ENCODE data around the gene TMEM248. TPM values are rescaled to one million over a fixed set of nuclear protein-coding genes. Genes with fewer than 3 reads are reported as not detected.

Gene TMEM248
- total and polyA plus RNA-seq, 2 experiments from 2014 or later = 40.2 to 73.7 TPM

DNA sequence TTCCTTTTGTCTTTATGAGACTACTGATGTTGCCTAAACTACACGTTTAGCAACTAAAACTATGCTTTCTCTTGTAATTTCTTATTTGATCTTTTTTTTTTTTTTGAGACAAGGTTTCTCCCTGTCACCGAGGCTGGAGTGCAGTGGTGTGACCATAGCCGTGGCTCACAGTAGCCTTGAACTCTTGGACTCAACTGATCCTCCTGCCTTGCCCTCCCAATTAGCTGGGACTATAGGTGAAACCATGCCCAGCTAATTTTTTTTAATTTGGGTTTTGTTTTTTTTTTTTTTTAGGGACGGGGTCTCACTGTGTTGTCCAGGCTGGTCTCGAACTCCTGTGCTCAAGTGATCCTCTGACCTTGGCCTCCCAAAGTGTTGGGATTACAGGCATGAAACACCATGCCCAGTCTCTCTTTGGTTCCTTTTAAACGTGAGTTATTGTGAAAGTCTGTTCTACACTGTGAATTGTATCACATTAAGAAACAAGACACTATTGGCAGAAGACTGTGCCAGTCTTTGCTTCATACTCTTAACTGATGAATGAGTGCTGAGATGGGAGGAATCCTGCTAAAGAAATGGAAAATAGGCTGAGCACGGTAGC lies 6.4 kb downstream of the TMEM248 start:
- Histone ChIP-seq H2AFZ (no peak overlapping the region), H3F3A (replicated peaks; ENCODE audit: low read depth) (no peaks in the 10 kb centered on the region), H3K4me1 (ENCODE audit: insufficient read depth) (peaks cover under 1% of the 10 kb centered on the region), H3K27ac (ENCODE audit: low read depth) (no peak overlapping the region), H3K9me2 (ENCODE audit: insufficient read depth) (no peaks in the 10 kb centered on the region), H4K20me1 (replicated peaks; ENCODE audit: insufficient read depth) (peaks cover 35% of the 10 kb centered on the region), H3K4me3 (no peak overlapping the region), H3K4me2 (no peak overlapping the region), H3K36me3 (ENCODE audit: insufficient read depth) (no peaks in the 10 kb centered on the region), H3K79me2 (replicated peaks; ENCODE audit: insufficient read depth) (peaks cover 100% of the 10 kb centered on the region), H3K27me3 (ENCODE audit: insufficient read depth) (no peaks in the 10 kb centered on the region)
- H3K27ac Mint-ChIP-seq = no peak overlapping the region
- DNase-seq (ENCODE audit: low spot score) (no peak), ATAC-seq (no peak)
- peaks cover 14% of the 10 kb centered on the region for H3K4me1 Mint-ChIP-seq
- TF ChIP-seq ZNF114 (CRISPR knock-in tag; IDR thresholded peaks at IDR 0.05) (no peak), POLR2AphosphoS5 (IDR thresholded peaks at IDR 0.05; ENCODE audit: low read depth) (no peak), CREB1 (CRISPR knock-in tag; IDR thresholded peaks at IDR 0.05; ENCODE audit: low read depth) (no peak), EZH2phosphoT487 (IDR thresholded peaks at IDR 0.05; ENCODE audit: unreplicated experiment) (no peak), JUNB (IDR thresholded peaks at IDR 0.05; ENCODE audit: unreplicated experiment) (no peak), NANOG (IDR thresholded peaks at IDR 0.05; ENCODE audit: borderline replicate concordance) (no peak), EZH2 (IDR thresholded peaks at IDR 0.05; ENCODE audit: low read depth, unreplicated experiment) (no peak), ZNF331 (CRISPR knock-in tag; IDR thresholded peaks at IDR 0.05; ENCODE audit: low read depth) (no peak), STAT1 (IDR thresholded peaks at IDR 0.05; ENCODE audit: unreplicated experiment) (no peak)
- TF ChIP-seq, protein P1, sequence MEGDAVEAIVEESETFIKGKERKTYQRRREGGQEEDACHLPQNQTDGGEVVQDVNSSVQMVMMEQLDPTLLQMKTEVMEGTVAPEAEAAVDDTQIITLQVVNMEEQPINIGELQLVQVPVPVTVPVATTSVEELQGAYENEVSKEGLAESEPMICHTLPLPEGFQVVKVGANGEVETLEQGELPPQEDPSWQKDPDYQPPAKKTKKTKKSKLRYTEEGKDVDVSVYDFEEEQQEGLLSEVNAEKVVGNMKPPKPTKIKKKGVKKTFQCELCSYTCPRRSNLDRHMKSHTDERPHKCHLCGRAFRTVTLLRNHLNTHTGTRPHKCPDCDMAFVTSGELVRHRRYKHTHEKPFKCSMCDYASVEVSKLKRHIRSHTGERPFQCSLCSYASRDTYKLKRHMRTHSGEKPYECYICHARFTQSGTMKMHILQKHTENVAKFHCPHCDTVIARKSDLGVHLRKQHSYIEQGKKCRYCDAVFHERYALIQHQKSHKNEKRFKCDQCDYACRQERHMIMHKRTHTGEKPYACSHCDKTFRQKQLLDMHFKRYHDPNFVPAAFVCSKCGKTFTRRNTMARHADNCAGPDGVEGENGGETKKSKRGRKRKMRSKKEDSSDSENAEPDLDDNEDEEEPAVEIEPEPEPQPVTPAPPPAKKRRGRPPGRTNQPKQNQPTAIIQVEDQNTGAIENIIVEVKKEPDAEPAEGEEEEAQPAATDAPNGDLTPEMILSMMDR (conservative IDR thresholded peaks at IDR 0.05; ENCODE audit: low read depth in 2 of 2) = no peak
- TF ChIP-seq, protein P2, sequence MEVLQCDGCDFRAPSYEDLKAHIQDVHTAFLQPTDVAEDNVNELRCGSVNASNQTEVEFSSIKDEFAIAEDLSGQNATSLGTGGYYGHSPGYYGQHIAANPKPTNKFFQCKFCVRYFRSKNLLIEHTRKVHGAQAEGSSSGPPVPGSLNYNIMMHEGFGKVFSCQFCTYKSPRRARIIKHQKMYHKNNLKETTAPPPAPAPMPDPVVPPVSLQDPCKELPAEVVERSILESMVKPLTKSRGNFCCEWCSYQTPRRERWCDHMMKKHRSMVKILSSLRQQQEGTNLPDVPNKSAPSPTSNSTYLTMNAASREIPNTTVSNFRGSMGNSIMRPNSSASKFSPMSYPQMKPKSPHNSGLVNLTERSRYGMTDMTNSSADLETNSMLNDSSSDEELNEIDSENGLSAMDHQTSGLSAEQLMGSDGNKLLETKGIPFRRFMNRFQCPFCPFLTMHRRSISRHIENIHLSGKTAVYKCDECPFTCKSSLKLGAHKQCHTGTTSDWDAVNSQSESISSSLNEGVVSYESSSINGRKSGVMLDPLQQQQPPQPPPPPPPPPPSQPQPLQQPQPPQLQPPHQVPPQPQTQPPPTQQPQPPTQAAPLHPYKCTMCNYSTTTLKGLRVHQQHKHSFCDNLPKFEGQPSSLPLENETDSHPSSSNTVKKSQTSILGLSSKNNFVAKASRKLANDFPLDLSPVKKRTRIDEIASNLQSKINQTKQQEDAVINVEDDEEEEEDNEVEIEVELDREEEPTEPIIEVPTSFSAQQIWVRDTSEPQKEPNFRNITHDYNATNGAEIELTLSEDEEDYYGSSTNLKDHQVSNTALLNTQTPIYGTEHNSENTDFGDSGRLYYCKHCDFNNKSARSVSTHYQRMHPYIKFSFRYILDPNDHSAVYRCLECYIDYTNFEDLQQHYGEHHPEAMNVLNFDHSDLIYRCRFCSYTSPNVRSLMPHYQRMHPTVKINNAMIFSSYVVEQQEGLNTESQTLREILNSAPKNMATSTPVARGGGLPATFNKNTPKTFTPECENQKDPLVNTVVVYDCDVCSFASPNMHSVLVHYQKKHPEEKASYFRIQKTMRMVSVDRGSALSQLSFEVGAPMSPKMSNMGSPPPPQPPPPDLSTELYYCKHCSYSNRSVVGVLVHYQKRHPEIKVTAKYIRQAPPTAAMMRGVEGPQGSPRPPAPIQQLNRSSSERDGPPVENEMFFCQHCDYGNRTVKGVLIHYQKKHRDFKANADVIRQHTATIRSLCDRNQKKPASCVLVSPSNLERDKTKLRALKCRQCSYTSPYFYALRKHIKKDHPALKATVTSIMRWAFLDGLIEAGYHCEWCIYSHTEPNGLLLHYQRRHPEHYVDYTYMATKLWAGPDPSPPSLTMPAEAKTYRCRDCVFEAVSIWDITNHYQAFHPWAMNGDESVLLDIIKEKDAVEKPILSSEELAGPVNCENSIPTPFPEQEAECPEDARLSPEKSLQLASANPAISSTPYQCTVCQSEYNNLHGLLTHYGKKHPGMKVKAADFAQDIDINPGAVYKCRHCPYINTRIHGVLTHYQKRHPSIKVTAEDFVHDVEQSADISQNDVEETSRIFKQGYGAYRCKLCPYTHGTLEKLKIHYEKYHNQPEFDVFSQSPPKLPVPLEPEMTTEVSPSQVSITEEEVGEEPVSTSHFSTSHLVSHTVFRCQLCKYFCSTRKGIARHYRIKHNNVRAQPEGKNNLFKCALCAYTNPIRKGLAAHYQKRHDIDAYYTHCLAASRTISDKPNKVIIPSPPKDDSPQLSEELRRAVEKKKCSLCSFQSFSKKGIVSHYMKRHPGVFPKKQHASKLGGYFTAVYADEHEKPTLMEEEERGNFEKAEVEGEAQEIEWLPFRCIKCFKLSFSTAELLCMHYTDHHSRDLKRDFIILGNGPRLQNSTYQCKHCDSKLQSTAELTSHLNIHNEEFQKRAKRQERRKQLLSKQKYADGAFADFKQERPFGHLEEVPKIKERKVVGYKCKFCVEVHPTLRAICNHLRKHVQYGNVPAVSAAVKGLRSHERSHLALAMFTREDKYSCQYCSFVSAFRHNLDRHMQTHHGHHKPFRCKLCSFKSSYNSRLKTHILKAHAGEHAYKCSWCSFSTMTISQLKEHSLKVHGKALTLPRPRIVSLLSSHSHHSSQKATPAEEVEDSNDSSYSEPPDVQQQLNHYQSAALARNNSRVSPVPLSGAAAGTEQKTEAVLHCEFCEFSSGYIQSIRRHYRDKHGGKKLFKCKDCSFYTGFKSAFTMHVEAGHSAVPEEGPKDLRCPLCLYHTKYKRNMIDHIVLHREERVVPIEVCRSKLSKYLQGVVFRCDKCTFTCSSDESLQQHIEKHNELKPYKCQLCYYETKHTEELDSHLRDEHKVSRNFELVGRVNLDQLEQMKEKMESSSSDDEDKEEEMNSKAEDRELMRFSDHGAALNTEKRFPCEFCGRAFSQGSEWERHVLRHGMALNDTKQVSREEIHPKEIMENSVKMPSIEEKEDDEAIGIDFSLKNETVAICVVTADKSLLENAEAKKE (CRISPR knock-in tag; IDR thresholded peaks at IDR 0.05) = no peak
- TF ChIP-seq, protein P3, sequence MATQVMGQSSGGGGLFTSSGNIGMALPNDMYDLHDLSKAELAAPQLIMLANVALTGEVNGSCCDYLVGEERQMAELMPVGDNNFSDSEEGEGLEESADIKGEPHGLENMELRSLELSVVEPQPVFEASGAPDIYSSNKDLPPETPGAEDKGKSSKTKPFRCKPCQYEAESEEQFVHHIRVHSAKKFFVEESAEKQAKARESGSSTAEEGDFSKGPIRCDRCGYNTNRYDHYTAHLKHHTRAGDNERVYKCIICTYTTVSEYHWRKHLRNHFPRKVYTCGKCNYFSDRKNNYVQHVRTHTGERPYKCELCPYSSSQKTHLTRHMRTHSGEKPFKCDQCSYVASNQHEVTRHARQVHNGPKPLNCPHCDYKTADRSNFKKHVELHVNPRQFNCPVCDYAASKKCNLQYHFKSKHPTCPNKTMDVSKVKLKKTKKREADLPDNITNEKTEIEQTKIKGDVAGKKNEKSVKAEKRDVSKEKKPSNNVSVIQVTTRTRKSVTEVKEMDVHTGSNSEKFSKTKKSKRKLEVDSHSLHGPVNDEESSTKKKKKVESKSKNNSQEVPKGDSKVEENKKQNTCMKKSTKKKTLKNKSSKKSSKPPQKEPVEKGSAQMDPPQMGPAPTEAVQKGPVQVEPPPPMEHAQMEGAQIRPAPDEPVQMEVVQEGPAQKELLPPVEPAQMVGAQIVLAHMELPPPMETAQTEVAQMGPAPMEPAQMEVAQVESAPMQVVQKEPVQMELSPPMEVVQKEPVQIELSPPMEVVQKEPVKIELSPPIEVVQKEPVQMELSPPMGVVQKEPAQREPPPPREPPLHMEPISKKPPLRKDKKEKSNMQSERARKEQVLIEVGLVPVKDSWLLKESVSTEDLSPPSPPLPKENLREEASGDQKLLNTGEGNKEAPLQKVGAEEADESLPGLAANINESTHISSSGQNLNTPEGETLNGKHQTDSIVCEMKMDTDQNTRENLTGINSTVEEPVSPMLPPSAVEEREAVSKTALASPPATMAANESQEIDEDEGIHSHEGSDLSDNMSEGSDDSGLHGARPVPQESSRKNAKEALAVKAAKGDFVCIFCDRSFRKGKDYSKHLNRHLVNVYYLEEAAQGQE (IDR thresholded peaks at IDR 0.05; ENCODE audit: unreplicated experiment) = no peak
- TF ChIP-seq, protein P4, sequence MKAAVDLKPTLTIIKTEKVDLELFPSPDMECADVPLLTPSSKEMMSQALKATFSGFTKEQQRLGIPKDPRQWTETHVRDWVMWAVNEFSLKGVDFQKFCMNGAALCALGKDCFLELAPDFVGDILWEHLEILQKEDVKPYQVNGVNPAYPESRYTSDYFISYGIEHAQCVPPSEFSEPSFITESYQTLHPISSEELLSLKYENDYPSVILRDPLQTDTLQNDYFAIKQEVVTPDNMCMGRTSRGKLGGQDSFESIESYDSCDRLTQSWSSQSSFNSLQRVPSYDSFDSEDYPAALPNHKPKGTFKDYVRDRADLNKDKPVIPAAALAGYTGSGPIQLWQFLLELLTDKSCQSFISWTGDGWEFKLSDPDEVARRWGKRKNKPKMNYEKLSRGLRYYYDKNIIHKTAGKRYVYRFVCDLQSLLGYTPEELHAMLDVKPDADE (IDR thresholded peaks at IDR 0.05) = no peak
- H3K4me3 Mint-ChIP-seq = no peak overlapping the region
- no peaks in the 10 kb centered on the region for H3K9me3 Mint-ChIP-seq
- H3K36me3 Mint-ChIP-seq (ENCODE audit: low read depth) = peaks cover 9% of the 10 kb centered on the region
- peaks cover 11% of the 10 kb centered on the region for H3K27me3 Mint-ChIP-seq (ENCODE audit: insufficient read depth, low read depth, poor library complexity)
